ENCODE results near the gene DNAH8. TPM values are rescaled to one million over a fixed set of nuclear protein-coding genes. Genes with fewer than 3 reads are reported as not detected.

DNAH8 gene
- total and polyA plus RNA-seq, 2 donors (not counting 3 experiments of a cell fraction or from before 2014, with no cell fraction given) = 0.29 to 0.61 TPM

- Histone ChIP-seq H3K9me3 (replicated peaks; ENCODE audit: control insufficient read depth, insufficient read depth, low read length) (no peaks in the 10 kb centered on the region), H4K20me1 (replicated peaks; ENCODE audit: control insufficient read depth, extremely low read depth, insufficient read depth, low read length) (no peaks in the 10 kb centered on the region), H3K79me2 (ENCODE audit: control insufficient read depth, insufficient read depth, low read length) (peaks cover 16% of the 10 kb centered on the region), H3K36me3 (ENCODE audit: control insufficient read depth in 2 of 2, extremely low read depth in 1 of 2, insufficient read depth in 2 of 2, low read length in 2 of 2) (no peaks in the 10 kb centered on the region), H3K27me3 (ENCODE audit: control insufficient read depth in 2 of 2, insufficient read depth in 2 of 2, low read length in 2 of 2) (no peaks in the 10 kb centered on the region), H3K4me2 (ENCODE audit: insufficient read depth, low read length) (no peak overlapping the region), H2AFZ (ENCODE audit: low read depth, low read length) (no peak overlapping the region), H3K27ac (ENCODE audit: insufficient read depth, low read depth, low read length) (no peak overlapping the region), H3K9ac (replicated peaks; ENCODE audit: extremely low read depth, insufficient read depth, low read length) (no peak overlapping the region), H3K4me1 (ENCODE audit: control insufficient read depth, extremely low read depth, insufficient read depth, low read length) (peaks cover 11% of the 10 kb centered on the region), H3K9me1 (replicated peaks; ENCODE audit: control insufficient read depth, extremely low read depth, insufficient read depth, low read length) (no peaks in the 10 kb centered on the region), H3K4me3 (replicated peaks in 1 of 3; ENCODE audit: insufficient read depth in 1 of 3, low read depth in 1 of 3, low read length in 3 of 3) (no peak overlapping the region)
- ChIA-PET POLR2A (no interaction called here), CTCF (interaction anchor here (0.6 kb wide), 1 partner anchor 21 kb away, joined by 3 read pairs; no protein-coding TSS in a partner anchor)
- intact Hi-C loops (cut with micrococcal nuclease) = loop anchor here (10.0 kb wide), 1 partner anchor 169 kb away; no protein-coding TSS in a partner anchor
- no peak for TF ChIP-seq MAX (IDR thresholded peaks at IDR 0.05; ENCODE audit: insufficient read depth, insufficient read length)
- TF ChIP-seq CTCF (IDR thresholded peaks at IDR 0.05; ENCODE audit: extremely low read depth in 1 of 2, insufficient read depth in 1 of 2, low read depth in 1 of 2, low read length in 2 of 2) = no peak
- TF ChIP-seq JUN (IDR thresholded peaks at IDR 0.05; ENCODE audit: borderline replicate concordance, insufficient read depth, insufficient read length, low read depth) = no peak
- no peak for TF ChIP-seq EZH2 (IDR thresholded peaks at IDR 0.05; ENCODE audit: borderline replicate concordance, low read depth, low read length, severe bottlenecking)
- TF ChIP-seq POLR2A (IDR thresholded peaks at IDR 0.05; ENCODE audit: low read depth, low read length) = no peak
- no peak for TF ChIP-seq GATA2 (IDR thresholded peaks at IDR 0.05; ENCODE audit: insufficient read depth, insufficient read length, low read depth, low read length)
- no peak for TF ChIP-seq POLR2AphosphoS5 (IDR thresholded peaks at IDR 0.05; ENCODE audit: insufficient read depth, low read depth, low read length)
- no peak for TF ChIP-seq FOS (IDR thresholded peaks at IDR 0.05; ENCODE audit: borderline replicate concordance, insufficient read depth, low read length)
- no peak for TF ChIP-seq MYC (IDR thresholded peaks at IDR 0.05; ENCODE audit: low read depth, low read length)
- no peak for FAIRE-seq
- DNase-seq (ENCODE audit: low read depth, low spot score) = no peak
- BruUV-seq (replicated peaks) = no TSS peak
- dilution Hi-C loops (cut with MboI; ENCODE audit: extremely low pct_ligation_motif_present, low sequenced_read_pairs) = no loop called here
Measured at GRCh38 chr6:38705924-38706323, 9.2 kb upstream of the DNAH8 start.
